ENCODE results near the gene ST6GALNAC1. TPM values are rescaled to one million over a fixed set of nuclear protein-coding genes. Genes with fewer than 3 reads are reported as not detected.

Gene ST6GALNAC1
- total RNA-seq, 4 donors from 2014 or later: 2.4 to 5.6 TPM; not detected in 2

- TF ChIP-seq POLR2A (IDR thresholded peaks at IDR 0.05) (no peak), CTCF (IDR thresholded peaks at IDR 0.05) (no peak)
- intact Hi-C loops (cut with DNase I; ENCODE audit: low total_unique reads): no loop called here
- WGBS, 2 donors: 83 to 89% methylated on average over 9 of the region's 9 CpGs
- no peak overlapping the region for H3K4me3 ChIP-seq (ENCODE audit: low read depth, poor library complexity, severe bottlenecking)
- DNase-seq (ENCODE audit: low spot score in 2 of 2): no peak
These were observed 67.4 kb downstream of the ST6GALNAC1 start for GRCh38 chr17:76576189-76576588.

GRCh38 chr17:76575570-76575969 lies 68.0 kb downstream of the ST6GALNAC1 start:
- DNase-seq (ENCODE audit: low spot score in 2 of 2): no peak
- intact Hi-C loops (cut with DNase I; ENCODE audit: low total_unique reads): no loop called here
- no peak overlapping the region for H3K4me3 ChIP-seq (ENCODE audit: low read depth, poor library complexity, severe bottlenecking)
- TF ChIP-seq CTCF (IDR thresholded peaks at IDR 0.05): no peak
- no peak for TF ChIP-seq POLR2A (IDR thresholded peaks at IDR 0.05)
- 63 to 76% methylated on average over 5 of the region's 5 CpGs for WGBS, 2 donors

Other genes starting within 250 kb of the ST6GALNAC1 start
- 10 to 100 TPM; 20.3 to 52.0 (median 26.0) TPM for gene UBE2O, start 190.6 kb downstream of the ST6GALNAC1 start, total RNA-seq
- not detected for gene AANAT, start 176.2 kb downstream of the ST6GALNAC1 start, total RNA-seq
- 10 to 100 TPM; 53.7 to 76.1 (median 62.6) TPM for gene RHBDF2, start 142.3 kb downstream of the ST6GALNAC1 start, total RNA-seq
- 10 to 100 TPM in 3 of 4 donors, 1 to 10 TPM in 1; 9.7 to 14.4 (median 10.7) TPM for gene CYGB, start 106.0 kb downstream of the ST6GALNAC1 start, total RNA-seq
- 1 to 10 TPM in 3 of 4 donors, under 1 TPM in 1; 0.42 to 7.5 (median 4.0) TPM for gene PRCD, start 103.7 kb downstream of the ST6GALNAC1 start, total RNA-seq
- gene ST6GALNAC2, start 57.9 kb downstream of the ST6GALNAC1 start, total RNA-seq: 100 to 1,000 TPM in 1 of 4 donors, 10 to 100 TPM in 3; 64.8 to 101 (median 76.5) TPM
- gene MXRA7, start 67.2 kb upstream of the ST6GALNAC1 start, total RNA-seq: 10 to 100 TPM; 31.6 to 97.4 (median 47.1) TPM
- 10 to 100 TPM; 16.1 to 28.8 (median 21.0) TPM for gene JMJD6, start 82.8 kb upstream of the ST6GALNAC1 start, total RNA-seq
- gene METTL23, start 83.1 kb upstream of the ST6GALNAC1 start, total RNA-seq: 10 to 100 TPM; 27.4 to 40.9 (median 33.7) TPM
- 100 to 1,000 TPM; 179 to 260 (median 189) TPM for gene SRSF2, start 93.6 kb upstream of the ST6GALNAC1 start, total RNA-seq
- 10 to 100 TPM; 33.4 to 38.4 (median 33.8) TPM for gene MFSD11, start 94.4 kb upstream of the ST6GALNAC1 start, total RNA-seq
- gene MGAT5B, start 224.6 kb upstream of the ST6GALNAC1 start, total RNA-seq: under 1 TPM in 2 of 4 donors, not detected in 2; 0.19 to 0.47 TPM